Medulla oblongata (tissue), 1 donor: ENCODE data around the gene FAM72C.
"Not testable (repeated sequence)": the region's sequence is repeated elsewhere in the genome, so short reads cannot be mapped to it uniquely, and the experiment has no call there.

Experiments used
- DNase-seq: peaks from one replicate; pipeline ENCODE4 v3.0.0-alpha.2; 2015; ENCODE audit errors: extremely low spot score

FAM72C gene

DNA sequence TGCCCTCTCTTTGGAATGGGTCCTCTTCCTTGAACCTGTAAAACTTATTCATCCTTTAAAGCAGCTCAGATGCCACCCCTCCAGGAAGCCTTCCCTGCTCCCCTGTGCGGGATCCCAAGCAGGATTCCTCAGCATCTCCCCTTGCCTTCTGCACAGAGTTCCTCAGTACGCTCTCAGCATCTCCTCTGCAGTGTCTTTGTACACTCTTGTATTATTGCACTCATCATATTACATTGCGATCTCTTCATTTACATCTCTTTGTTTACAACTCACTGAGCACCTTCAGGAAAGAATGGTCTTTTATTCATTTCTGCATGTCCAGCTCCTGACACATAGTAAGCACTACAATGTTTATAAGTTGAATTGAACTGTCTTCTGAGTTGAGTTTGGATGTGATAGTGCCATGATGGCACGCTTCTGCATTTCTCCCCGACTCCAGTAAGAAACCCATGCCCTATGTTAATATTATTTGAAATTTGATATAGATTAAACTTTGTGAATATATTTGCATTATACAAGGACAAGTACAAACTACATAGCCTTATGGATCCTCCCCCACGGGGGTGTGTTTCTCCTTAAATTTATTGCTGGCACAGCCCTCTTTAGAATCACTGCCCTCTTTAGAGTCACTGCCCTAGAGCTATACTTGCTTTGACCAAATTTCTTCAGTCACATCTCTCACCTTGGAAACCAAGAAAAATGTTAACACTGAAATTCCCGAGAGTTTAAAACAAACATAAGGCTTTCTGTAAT is 13.1 kb upstream of the FAM72C start:
- not testable (repeated sequence) for DNase-seq

DNA sequence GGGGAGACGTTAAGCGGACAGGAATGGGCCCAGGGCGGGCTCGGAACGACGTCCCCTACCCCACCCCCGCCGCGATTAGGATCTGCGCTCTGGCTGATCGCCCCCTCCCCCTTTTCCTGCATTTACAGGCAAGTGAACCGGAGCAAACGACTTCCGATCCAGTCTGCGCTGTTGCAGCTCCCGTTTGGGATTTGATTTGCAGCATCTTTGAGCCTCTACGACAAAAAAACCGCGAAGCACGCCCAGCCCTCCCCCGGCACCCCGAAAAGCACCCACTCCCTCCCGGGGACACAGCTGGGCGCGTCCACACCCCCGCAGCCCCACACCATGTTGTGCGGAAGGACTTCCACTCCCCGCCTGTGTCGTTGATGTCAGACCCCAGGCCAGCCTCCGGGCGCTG is 2.6 kb upstream of the FAM72C start:
- DNase-seq, result peak; percentile 1

DNA sequence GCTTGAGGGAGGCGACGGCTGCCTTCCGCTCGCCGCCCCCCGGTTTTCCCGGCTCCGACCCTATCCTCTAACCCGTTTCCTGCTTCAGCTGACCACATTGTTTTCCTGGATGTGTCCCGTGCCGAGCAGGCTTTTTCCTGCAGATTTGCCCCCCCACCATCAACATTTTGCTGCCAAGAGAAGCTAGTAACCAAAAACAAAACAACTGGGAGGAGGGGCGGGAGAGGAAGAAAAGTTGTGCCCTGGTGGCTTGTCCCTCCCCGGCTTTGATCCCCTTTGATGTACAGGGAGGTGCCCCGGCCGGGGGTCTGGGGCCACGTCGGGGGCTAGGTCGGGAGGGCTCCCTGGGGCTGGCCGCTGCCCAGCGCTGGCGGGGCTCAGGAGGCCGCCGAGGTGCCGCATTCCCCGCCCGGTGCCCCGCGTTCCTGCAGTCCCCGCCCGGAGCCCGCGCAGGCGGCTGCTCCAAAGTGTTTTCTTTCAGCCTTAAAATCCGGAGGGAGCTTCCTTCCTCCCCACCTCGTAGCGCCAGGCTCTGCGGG is 2.2 kb upstream of the FAM72C start:
- not testable (repeated sequence) for DNase-seq

DNA sequence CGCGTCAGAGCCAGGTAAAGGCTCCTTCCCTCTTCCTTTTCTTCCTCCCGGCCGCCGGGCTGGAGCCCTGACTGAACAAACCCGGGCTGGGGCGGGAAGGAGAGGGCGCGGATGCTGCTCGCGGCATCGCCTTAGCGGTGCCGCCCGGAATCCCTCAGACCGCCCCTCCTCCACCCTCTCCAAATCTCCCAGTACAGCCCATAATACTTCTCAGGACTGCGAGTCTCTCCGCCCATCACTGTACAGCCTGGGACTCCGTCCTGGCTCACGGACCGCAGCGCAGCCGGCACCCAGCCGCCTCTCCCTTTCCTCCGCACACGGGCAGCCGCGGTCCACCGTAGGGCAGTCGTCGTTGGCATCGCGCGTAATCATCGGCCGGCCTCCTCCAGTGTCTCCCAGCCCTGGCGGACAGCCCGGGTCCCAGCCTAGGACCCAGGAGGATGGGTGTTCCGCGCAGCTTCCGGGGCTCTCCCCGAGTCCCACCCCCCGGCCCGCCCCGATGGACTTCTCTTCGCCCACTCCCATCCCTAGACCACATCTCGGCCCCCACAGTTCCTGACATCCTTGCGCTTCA is 1.1 kb upstream of the FAM72C start:
- not testable (repeated sequence) for DNase-seq

DNA sequence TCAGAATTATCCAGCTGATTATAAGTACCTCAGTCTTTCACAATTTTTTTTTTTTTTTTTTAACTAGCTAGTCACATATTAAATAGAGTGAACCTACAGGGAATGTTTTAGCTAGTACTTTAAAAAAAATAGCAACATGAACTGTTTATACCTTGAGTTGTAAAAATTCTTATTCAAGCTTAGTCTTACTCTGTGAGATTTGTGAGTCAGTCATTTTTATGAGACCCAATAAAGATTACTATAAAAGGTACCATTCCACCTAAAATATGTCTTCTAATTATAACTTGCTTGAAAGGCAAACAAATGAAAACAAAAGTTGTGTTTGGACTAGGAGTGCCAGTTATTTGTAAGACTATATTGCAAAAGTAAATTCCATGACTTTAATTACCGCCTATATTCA is 5.9 kb downstream of the FAM72C start:
- not testable (repeated sequence) for DNase-seq

DNA sequence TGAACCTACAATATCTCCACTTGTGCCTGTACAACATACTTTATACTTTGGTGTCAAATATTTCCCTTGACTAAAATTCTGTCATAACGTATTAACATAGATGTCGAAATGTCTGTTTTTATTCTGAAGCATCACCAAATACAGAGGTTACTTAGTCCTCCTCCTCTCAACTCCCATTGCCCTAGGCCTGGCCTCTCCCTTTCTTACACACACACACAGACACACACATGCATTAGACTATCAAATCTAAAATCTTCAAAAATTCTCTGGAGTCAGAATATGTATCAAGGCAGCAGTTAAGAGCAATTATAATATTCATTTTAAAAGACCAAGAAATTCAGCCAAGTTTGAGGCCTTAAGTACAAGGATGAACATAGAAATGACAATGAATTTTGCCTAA is 7.5 kb downstream of the FAM72C start:
- DNase-seq, result not testable (repeated sequence)

DNA sequence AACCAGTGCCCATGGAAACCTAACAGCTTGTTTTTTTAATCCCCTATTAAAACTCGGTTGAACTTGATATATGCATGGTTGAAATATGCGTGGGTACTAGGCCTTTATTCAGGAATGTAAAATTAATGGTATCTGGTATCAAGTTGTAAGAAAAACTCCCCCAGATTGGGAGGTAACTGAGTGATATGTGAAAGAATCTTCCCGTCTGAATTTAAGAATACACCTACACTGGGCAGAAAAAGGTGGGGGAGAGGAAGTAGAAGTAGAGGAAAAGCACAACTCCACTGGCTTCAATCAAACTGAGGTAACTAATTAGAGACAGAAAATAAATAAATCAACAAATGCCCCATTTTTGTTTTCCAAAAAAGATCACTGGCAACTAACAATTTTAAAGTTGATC is 15.9 kb downstream of the FAM72C start:
- DNase-seq, result not testable (repeated sequence)

DNA sequence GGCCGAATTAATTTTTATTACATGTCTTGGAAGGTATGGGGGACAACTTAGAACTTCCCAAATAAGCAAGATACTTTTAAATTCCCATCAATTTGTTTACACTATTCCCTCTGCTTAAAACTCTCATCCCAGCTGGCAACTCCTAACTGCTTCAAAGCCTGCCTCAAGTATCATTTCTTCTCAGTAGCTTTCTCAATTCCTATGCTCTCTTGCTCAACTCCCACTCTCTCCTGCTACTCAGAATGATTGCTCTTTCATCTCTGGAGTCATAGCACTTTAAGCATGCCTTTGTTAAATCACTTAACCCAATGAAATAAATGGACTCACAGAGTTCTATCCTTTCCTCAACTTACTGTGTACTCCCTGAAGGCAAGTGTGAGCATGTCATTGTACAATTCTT is 18.9 kb downstream of the FAM72C start:
- DNase-seq, result not testable (repeated sequence)

DNA sequence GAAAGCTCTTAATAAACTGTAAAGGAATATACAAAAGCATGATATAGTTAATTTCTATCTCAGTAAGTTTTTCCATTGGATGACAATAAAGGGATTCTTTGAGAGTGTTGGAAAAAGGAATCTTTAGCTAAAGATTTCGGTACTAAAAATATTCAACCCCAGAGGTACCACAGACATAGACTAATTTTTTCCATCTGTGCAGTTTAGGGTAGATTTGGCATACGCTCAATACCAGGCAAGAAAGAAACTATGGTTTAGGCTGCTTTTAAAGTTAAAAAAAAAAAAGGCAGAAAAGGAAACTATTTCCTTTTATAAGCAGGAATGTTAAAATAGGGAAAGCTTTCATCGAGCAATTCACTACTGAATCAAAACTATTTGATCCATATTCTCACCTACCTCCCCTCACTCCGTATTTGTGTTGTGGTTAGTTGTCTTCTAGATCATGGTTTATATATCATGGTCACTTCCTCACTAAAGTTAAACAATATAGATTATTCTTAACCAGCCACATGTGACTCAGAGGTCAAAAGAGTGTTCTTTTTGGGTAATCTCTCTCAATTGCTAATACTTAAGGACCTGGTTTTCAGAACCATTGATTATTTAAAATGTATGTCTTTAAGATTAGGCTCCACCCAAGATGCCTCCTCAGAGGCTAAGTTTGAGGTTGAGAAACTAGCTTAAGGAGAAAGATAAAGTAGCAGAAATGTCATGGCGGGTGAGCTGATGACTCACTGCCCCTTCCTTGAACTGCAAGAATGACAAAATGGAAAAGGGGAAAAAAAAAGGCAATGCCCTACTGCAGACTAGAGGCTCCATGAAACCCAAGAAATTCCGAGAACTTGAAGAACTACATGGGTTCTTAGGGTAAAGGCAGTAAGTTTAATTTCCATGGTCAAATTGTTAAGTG is 20.0 kb downstream of the FAM72C start:
- not testable (repeated sequence) for DNase-seq

DNA sequence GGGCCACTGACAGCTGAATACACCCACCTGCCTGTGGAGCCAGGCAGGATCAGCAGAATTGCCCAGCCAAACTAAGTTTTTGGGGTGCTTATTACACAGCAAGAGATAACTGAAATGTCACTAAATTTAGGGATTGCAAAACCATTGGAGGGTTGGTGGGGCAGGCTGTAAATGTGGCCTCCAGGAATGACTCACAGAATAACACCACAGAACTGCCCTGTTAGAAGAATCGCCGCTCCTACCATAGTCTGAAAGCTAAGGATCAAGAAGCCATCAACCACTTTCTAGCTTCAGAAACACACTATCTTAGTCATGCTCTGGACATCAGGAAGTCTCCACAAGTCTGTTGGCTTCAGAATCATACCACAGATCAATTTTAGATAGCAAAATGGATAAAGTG is 24.0 kb downstream of the FAM72C start:
- not testable (repeated sequence) for DNase-seq

DNA sequence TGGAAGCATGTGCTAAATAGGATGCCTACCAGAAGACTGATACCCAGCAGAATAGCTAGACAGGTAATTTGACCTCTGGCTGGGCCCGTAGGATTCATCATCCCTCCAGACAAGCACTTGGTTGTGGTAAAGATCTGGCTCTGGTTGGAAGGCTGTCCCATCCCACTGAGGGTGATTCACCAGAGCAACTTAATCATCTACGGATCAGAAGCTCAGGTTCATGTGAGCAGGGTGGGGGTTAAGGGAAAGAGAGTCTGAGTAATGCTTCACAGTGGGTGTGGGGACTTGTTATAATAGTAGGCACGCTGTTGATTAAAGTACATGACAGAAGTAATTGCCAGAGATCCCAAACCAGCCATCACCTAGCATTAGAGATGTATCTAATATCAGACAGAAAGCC is 26.5 kb downstream of the FAM72C start:
- DNase-seq, result not testable (repeated sequence)

DNA sequence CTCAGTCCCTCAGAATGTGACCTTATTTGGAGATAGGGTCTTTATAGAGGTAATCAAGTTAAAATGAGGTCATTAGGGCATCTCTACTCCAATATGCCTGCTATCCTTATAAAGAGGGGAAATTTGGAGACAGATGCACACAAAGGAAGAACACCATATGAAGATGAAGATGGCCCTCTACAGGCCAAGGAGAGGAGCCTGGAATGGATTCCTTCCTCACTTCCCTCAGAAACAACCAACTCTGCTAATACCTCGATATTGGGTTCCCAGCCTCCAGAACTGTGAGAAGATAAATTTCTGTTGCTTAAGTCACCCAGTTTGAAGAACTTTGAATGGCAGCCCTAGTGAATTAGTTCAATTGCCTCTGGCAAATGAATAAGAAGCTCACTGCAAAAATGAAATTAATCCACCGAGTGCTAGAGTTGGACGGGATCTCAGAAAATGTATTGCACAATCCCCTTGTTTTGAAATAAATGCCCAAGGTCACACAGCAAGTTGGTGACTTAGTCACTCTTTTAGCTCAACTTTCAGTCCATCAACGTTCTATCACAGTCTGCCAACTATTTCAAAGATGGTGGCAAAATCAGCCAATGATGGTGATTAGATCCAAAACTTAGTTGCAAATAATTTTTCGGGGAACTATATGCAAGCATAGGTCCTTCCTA is 27.1 kb downstream of the FAM72C start:
- DNase-seq, result not testable (repeated sequence)

DNA sequence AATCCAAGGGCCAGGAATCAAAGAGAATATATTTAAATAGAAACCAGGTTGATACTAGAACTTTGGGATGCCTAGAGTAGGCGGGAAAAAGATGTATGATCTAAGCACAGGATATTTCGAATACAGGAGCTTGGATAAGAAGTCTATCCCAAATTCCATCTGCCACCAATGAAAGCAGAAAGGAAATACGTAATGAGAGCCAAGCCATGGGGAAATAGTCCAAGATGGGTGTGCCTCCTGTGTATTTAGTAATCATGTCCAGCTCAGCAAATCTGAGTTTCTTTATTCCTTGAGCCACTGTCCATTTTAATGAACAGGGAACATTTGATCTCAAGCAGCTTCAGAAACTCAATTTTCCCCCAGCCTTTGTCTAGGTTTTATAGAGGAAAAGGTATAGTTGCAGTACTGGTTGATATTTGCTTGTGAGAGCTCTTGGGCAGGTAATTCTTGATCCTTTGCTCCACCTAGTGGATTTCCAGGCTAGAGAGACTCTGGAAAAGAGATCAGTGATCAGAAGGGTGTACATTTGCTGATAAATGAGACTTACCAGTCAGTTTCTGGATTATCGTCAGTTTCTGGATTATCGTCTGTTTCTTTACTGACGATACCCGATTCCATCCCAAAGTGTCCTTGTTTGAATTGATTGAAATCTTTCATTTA is 28.3 kb downstream of the FAM72C start:
- DNase-seq, result not testable (repeated sequence)

DNA sequence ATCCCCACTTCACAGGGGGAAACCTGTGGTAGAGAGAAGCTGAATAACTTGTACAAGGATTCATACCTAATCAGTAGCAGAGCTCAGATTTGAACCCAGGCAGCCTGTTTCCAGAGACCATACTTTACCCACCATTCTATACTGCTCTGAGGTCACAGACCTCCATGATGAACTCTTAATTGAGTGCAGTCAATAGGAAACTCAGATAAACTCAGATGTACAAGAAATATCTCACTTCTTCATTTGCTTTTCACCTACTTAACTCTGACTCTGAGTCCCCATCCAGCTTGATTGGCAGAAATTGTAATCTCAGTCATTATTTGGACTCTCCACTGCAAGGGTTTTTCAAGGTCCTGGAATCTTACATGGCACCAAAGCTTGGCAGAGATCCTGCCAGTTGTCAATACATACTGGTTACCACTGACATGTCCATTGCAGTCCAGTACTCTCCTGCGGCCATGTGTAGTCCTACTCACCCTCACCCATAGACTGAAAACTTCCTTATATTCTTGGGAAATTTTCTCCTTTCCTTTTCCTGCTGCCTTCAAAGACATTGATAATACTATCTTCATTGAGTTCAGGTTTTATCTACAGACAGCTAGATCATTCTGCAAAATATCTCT is 29.4 kb downstream of the FAM72C start:
- not testable (repeated sequence) for DNase-seq

DNA sequence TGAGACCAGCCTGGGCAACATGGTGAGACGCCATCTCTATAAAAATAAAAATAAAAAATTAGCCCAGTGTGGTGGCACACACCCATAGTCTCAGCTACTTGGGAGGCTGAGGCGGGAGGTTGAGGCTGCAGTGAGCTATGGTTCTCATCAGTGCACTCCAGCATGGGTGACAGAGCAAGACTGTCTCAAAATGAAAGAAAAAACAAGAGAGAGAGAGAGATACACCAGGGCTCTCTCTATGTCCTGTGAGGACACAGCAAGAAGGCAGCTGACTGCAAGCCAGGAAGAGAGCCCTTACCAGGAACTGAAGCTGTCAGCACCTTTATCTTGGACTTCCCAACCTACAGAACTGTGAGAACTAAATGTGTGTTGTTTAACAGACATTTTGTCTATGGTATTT is 32.1 kb downstream of the FAM72C start:
- not testable (repeated sequence) for DNase-seq

DNA sequence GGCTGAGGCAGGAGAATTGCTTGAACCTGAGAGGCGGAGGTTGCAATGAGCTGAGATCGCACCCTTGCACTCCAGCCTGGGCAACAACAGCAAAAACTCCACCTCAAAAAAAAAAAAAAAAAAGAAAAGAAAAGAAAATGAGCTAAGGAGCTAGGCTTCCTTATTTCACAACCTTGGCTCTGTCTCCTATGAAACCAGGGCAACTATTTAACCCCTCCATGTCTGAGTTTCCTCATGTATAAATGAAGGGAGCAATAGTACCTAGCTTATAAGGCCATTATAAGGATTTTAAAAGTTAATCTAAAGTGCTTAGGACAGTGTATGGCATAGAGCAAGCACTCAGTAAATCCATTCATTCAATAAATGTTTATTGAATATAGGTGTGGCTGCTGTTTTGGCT is 32.9 kb downstream of the FAM72C start:
- not testable (repeated sequence) for DNase-seq

DNA sequence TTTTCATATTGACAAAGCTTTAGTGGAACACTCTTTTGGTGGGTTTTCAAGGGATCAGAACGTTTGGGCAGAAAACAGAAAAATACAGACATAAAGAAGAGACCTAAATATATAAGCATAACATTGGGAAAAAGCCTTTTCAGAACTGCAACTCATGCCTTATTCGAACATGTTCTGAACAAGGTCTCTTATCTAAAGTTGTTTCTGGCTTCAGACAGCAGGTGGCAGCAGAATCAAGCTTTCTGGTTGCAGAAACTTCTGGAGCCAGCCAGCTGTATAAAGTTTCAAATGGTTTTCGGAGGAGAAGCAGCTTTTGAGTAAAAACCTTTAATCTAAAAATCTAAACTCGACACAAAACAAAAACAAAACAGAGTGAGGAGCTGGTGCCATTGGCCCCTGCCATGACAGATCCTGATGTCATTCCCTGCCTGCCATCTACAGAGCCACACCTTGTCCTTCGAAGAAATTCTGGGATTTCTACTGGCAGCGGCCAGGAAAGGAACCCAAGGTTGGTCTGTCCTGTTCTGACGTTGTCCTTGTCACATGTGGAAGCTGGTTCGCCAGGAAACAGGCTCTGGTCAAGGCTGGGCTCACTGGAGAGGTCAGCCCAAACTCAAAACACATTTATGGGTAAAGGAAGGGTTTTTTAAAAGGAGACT is 35.2 kb downstream of the FAM72C start:
- DNase-seq, result peak; percentile 76

DNA sequence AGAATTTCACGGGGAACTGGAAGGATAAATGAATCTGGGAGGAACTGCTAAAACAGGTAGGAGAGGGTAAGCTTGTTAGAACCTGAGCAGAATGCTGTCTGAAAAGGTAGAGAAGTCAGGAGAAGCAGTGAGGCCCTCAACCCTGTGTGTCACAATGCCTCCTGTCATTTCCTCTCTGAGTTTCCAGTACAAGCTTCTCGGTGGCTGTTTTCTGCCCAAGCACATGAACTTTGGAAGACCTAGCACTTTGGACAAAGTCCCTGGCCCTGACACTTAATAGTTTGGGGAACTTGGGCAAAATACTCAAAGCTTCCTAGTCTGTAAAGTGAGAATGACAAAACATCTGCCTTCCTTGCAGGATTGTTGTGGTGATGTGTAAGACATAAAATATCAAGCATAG is 52.7 kb downstream of the FAM72C start:
- not testable (repeated sequence) for DNase-seq

DNA sequence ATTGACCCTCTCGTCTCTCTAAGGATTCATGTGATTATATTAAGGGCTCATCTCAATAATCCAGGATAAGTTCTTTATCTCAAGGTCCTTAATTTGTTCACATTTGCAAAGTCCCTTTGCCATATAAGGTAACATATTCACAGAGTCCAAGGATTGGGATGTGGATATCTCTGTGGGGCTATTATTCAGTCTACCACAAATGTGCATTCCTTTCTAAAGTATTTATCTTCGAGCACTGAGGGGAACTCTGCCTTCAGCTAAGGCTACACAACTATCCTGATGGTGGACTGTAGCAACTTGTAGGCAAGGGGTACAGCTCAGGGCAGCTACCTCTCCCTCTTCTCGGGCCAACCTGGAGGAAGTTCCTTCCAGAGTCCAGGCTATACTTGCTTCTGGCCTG is 53.2 kb downstream of the FAM72C start:
- DNase-seq, result not testable (repeated sequence)

DNA sequence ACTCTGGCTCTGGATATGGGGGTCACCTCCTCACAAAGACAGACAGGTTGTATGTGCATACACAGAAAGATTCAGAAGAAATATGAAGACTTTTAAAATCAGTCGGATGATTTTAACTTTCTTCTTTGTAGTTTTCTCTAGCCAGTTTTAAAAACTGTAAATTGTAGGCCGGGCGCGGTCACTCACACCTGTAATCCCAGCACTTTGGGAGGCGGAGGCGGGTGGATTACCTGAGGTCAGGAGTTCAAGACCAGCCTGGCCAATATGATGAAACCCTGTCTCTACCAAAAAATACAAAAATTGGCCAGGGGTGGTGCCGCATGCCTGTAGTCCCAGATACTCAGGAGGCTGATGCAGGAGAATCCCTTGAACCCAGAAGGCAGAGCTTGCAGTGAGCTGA is 58.1 kb downstream of the FAM72C start:
- not testable (repeated sequence) for DNase-seq
